Gastroesophageal sphincter (tissue), 4 donors: ENCODE measurements around the gene IRF2BP2. TPM values are rescaled to one million over a fixed set of nuclear protein-coding genes. Genes with fewer than 3 reads are reported as not detected.
A peak's percentile ranks its signal among the peaks of the same experiment; 100 is the strongest.

Source experiments
- ATAC-seq: fragments of 150-250 bp; one replicate; pipeline ENCODE4 v1.9.1; 2016; ENCODE audit warnings: mild to moderate bottlenecking, moderate library complexity
- H3K27ac ChIP-seq, 4 donors: fragments of 200-600 bp; sonication (generic) in 3 of 4; 1 replicate in 3 of 4; 2 replicates in 1 of 4; pipeline ENCODE4 v1.5.1; 2016 to 2019
- H3K27me3 ChIP-seq: fragments of 200-600 bp; sonication (generic); one replicate; pipeline ENCODE4 v1.5.1; 2019
- H3K36me3 ChIP-seq, 2 donors: fragments of 200-600 bp; sonication (generic); one replicate each; pipeline ENCODE4 v1.5.1; 2019; ENCODE audit warnings: control low read depth in 1 of 2
- H3K4me1 ChIP-seq, 3 donors: fragments of 200-600 bp; sonication (generic); 1 replicate in 2 of 3; 2 replicates in 1 of 3; pipeline ENCODE4 v1.5.1; 2016 to 2019; ENCODE audit warnings: control low read depth in 2 of 3
- H3K4me3 ChIP-seq, 2 donors: fragments of 200-600 bp; sonication (generic); one replicate each; pipeline ENCODE4 v1.5.1; 2019; ENCODE audit warnings: mild to moderate bottlenecking in 1 of 2, moderate library complexity in 1 of 2
- H3K9me3 ChIP-seq, 3 donors: fragments of 200-600 bp; sonication (generic); one replicate each; pipeline ENCODE4 v1.5.1; 2017 to 2019; ENCODE audit warnings: control low read depth in 2 of 3
- CTCF ChIP-seq, 4 experiments: fragments of 200-600 bp in 2 of 4; fragments of 450-650 bp in 2 of 4; sonication (generic) in 1 of 4; IDR thresholded peaks; one replicate each; pipeline ENCODE4 v1.5.1; 2017 to 2019; ENCODE audit warnings: antibody characterized with exemption in 4 of 4, mild to moderate bottlenecking in 2 of 4, moderate library complexity in 2 of 4
- EP300 ChIP-seq: sonication (generic); formaldehyde crosslinking; IDR thresholded peaks from one replicate; pipeline ENCODE4 v1.6.1; 2017; ENCODE audit warnings: antibody characterized with exemption, mild to moderate bottlenecking
- POLR2A ChIP-seq, 2 donors: fragments of 450-650 bp; IDR thresholded peaks; one replicate each; pipeline ENCODE4 v1.6.1; 2017; ENCODE audit warnings: antibody characterized with exemption in 2 of 2, mild to moderate bottlenecking in 2 of 2, moderate library complexity in 1 of 2
- POLR2AphosphoS5 ChIP-seq: sonication (generic); formaldehyde crosslinking; IDR thresholded peaks from one replicate; pipeline ENCODE4 v1.6.1; 2017; ENCODE audit warnings: antibody characterized with exemption
- WGBS, 2 donors: methylation state at CpG; one replicate each; pipeline ENCODE4 v1.1.5; 2018; ENCODE audit warnings: low coverage in 1 of 2; 5-methylcytosine and 5-hydroxymethylcytosine counted together
- total RNA-seq, 4 donors: library from RNA; depleted of rRNA; stranded (reverse); fragments of >200 nt; gene quantifications; one replicate each; pipeline ENCODE4 v1.1.0, GENCODE V29; 2016

The IRF2BP2 gene
- total RNA-seq, 4 donors from 2014 or later = 70.1 to 107 (median 104) TPM

DNA sequence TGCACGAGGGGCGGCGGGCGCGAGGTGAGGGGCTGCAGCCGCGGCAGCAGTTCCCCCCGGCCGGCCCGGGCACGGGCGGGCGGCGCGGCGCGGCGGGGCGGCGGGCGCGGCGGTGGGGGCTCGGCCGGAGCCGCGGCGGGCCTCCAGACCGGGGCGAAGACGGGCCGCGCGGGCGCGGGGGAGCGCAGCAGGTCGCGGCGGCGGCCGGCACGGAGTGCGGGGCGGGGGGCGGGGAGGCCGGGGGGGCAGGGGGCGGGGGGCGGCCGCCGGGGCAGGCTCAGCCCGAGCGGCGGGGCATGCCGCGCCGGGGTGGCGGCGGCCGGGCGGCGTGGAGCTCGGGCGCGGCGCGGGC is 311 bp downstream of the IRF2BP2 start:
- H3K9me3 ChIP-seq = no peaks in the 10 kb centered on the region
- peaks cover 14 to 45% (median 23%) of the 10 kb centered on the region in 3 donors for H3K4me1 ChIP-seq
- H3K36me3 ChIP-seq = peaks cover 0 to 14% of the 10 kb centered on the region in 2 donors
- peak overlapping the region; percentile 95 to 100 (median 100) for H3K27ac ChIP-seq
- no peak for ATAC-seq
- no peaks in the 10 kb centered on the region for H3K27me3 ChIP-seq
- no CpG with 5 or more reads among the region's 67 CpGs for WGBS, 2 donors
- TF ChIP-seq EP300 (no peak), POLR2AphosphoS5 (no peak), CTCF (IDR thresholded peaks at IDR 0.05) (no peak), POLR2A (IDR thresholded peaks at IDR 0.05) (no peak)
- H3K4me3 ChIP-seq = peak overlapping the region; percentile 57 to 82

DNA sequence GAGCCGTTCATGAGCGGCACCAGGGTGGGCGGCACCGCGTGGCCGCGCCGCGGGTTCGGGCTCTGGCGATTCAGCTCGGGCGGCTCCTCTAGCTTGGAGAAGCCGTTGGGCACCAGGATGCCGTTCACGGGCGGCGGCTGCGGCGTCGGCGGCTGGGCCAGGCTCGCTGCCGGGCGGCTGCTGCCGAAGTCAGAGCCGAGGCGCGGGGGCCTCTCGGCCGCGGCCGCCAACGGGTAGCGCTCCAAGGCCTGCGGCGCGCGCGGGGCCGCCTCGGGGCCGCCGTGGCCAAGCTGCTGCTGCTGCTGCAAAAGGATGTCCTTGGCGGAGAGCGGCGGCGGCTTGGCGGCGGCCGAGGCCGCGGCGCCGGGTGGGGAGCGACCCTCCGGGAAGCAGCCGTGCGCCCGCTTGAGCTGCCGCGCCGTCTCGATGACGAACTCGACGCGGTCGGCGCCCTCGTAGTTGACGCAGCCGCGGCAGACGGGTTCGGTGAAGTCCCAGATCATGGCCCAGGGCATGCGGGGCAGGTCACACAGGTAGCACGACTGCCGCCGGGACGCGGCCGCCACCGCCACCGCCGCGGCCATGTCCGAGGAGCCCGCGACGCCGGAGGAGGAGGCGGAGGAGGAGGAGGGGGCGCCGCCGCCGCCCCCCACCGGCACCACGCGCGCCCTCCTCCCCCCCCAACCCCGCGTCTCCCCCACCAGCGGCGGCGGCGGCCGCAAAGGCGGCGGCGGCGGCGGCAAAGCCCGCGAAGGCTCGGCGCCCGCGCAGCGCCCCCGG is 877 bp downstream of the IRF2BP2 start:
- Histone ChIP-seq H3K4me3 (peak overlapping the region; percentile 82), H3K27me3 (no peaks in the 10 kb centered on the region), H3K36me3 (peaks cover 0 to 14% of the 10 kb centered on the region in 2 donors), H3K27ac (peak overlapping the region; percentile 95 to 100 (median 98)), H3K4me1 (peaks cover 13 to 46% (median 22%) of the 10 kb centered on the region in 3 donors), H3K9me3 (no peaks in the 10 kb centered on the region)
- peak; percentile 62 to 67 for TF ChIP-seq POLR2A (IDR thresholded peaks at IDR 0.05)
- TF ChIP-seq EP300 = no peak
- TF ChIP-seq POLR2AphosphoS5 = peak; percentile 68
- TF ChIP-seq CTCF (IDR thresholded peaks at IDR 0.05) = peak in 1 of 4 experiments; percentile 2
- no CpG with 5 or more reads among the region's 121 CpGs for WGBS, 2 donors
- ATAC-seq = no peak

DNA sequence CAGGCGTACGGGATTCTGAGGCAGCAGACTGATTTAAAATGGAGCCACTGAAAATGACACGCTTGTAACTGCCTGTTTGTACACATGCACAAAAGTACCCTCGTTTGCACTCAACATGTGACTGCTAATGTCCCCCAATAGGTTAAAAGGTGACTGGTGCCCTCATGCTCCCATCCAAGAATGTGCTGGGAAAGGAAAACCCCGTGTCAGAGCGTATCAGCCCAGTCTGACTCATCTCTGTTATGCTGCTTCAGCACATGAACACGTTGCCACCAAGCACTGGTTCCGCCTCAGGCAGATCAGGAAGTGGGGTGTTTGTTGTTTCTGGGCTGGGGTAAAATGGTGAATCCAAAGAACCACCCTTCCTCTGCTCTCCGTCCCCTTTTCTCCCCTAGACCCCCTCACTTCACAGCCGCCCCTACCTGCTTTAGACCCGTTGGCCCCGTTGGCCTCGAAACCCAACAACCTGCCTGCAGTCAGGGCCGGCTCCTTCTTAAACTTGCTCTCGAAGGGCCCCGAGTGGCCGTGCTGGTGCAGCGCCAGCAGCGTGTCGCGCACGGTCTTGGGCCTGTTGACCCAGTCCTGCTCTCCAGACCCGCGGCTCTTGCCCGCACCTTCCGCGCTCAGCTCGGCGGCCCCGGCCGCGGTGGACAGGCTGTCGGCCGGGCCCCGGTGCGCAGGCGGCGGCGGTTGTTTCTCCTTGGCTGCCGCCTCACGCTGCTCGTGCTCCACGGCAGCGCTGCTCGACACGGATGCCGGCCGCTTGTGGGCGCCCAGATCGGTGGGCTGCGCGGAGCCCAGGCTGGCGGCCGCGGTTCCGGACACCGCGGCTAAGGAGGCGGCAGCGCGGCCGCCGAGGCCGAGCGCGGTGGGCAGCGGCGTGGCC is 1.7 kb downstream of the IRF2BP2 start:
- peak; percentile 34 for ATAC-seq
- Histone ChIP-seq H3K36me3 (peaks cover 0 to 14% of the 10 kb centered on the region in 2 donors), H3K9me3 (no peaks in the 10 kb centered on the region), H3K4me1 (peaks cover 13 to 46% (median 16%) of the 10 kb centered on the region in 3 donors), H3K4me3 (peak overlapping the region; percentile 82), H3K27me3 (no peaks in the 10 kb centered on the region), H3K27ac (peak overlapping the region; percentile 95 to 100 (median 98))
- 0 to 1% methylated on average over 9 to 16 of the region's 68 CpGs for WGBS, 2 donors
- TF ChIP-seq CTCF (IDR thresholded peaks at IDR 0.05) = peak in 1 of 4 experiments; percentile 26
- TF ChIP-seq EP300 = no peak
- peak; percentile 98 for TF ChIP-seq POLR2AphosphoS5
- peak; percentile 64 to 70 for TF ChIP-seq POLR2A (IDR thresholded peaks at IDR 0.05)

DNA sequence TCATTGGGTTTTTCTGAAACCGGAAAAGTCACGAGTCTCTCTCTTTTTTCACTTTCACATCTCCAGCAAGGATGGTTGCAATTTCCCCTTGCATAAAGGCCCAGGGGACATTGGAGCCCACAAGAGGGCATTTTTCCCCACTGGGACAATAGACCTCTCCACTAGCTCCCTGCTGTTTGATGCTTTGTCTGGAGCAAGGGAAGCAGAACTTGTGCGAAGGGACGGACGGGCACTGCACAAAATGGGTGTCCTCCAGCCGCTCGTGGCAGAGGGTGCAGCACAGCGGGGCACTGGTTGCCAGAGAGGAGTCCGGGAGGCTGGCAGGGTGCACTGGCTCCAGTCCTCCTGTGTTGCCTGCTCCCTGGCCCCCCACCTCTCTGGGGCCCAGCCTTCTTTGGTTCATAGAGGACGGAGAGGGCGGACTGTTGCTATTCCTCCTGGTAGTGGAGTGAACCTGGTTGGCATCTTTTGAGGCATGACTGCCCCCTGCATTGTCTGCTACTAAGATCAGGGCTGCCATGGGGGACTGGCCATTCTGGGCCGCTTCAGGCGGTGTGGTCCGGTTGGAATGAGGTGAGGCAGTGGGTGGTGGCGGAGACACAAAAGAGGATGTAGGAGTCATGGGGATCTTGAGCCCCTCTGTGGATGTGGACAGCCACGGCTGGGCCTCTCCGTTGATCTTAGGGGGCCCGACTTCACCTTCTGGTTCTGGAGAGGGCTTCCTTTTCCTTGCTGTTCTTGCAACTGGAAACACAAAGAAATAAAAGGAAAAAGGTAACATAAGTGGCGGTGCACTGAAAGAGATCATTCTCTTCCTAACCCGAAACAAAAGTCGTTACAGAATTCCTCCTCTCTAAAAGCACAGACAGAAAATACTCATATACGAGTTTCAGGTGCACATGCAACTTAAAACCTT is 2.6 kb downstream of the IRF2BP2 start:
- Histone ChIP-seq H3K9me3 (no peaks in the 10 kb centered on the region), H3K4me1 (peaks cover 17 to 46% (median 19%) of the 10 kb centered on the region in 3 donors), H3K36me3 (peaks cover 0 to 14% of the 10 kb centered on the region in 2 donors), H3K27ac (peak overlapping the region; percentile 95 to 100 (median 98)), H3K27me3 (no peaks in the 10 kb centered on the region), H3K4me3 (peak overlapping the region; percentile 82)
- 0% methylated on average over 16 of the region's 22 CpGs for WGBS, 2 donors
- no peak for ATAC-seq
- TF ChIP-seq CTCF (IDR thresholded peaks at IDR 0.05) = peak in 3 of 4 experiments; percentile 23 to 39 (median 28)
- no peak for TF ChIP-seq EP300
- peak; percentile 44 for TF ChIP-seq POLR2AphosphoS5
- TF ChIP-seq POLR2A (IDR thresholded peaks at IDR 0.05) = peak; percentile 28 to 37
